H1 (cell line): Measurements from ENCODE around the gene CIBAR2. TPM values are rescaled to one million over a fixed set of nuclear protein-coding genes. Genes with fewer than 3 reads are reported as not detected.

ENCODE experiments used
- polyA plus RNA-seq, 7 experiments: library from polyadenylated mRNA; depleted of rRNA in 3 of 7; stranded (reverse) in 5 of 7; unstranded in 2 of 7; fragments of >200 nt in 5 of 7; fragments of 200-250 nt in 2 of 7; gene quantifications; 1 replicate in 5 of 7; 2 replicates in 1 of 7; 4 replicates in 1 of 7; pipeline versions ENCODE4 v1.2.1 to v1.2.3, GENCODE V29; 2011 to 2013; ENCODE audit warnings: missing spikeins in 2 of 7, mixed read lengths in 2 of 7
- total RNA-seq: library from RNA; stranded (reverse); fragmentation: NEBNext Ultra II Directional; extraction: Animal tissue kit (Norgen Biotek cat#: 25700); gene quantifications from 2 replicates; pipeline ENCODE4 v1.2.1, GENCODE V29; 2021
- TF ChIP-seq, protein P1 (sequence below), 3 experiments: IDR thresholded peaks; 1 replicate in 2 of 3; 2 replicates in 1 of 3; pipeline versions ENCODE4 v1.5.1 to v1.6.1; 2011; ENCODE audit warnings: low read length in 3 of 3, mild to moderate bottlenecking in 3 of 3, inconsistent platforms in 2 of 3, low read depth in 1 of 3, moderate library complexity in 1 of 3; ENCODE audit not compliant: insufficient read depth in 1 of 3; ENCODE audit errors: control extremely low read depth in 1 of 3

CIBAR2 gene
- total and polyA plus RNA-seq, 2 of the 8 experiments (the other 6 are each of a cell fraction or from before 2014, with no cell fraction given), result 0.18 TPM; not detected in 1

DNA sequence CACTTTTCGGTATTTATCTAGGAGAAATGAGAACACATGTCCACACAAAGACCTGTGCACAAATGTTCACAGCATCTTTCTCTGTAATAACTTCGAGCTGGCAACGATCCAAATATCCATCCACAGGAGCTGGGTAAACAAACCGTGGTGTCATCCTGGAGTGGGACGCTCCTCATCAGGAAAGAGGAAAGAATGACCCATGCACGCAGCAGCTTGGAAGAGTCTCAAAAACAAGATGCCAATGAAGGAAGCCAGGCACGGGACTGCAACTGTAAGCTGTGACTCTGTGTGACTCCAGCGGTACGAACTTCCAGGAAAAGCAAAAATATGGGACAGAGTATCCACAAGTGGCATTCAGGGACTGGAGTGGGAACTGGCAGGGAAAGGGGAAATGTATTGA lies 36.7 kb upstream of the CIBAR2 start (continued):
- TF ChIP-seq, protein P1, sequence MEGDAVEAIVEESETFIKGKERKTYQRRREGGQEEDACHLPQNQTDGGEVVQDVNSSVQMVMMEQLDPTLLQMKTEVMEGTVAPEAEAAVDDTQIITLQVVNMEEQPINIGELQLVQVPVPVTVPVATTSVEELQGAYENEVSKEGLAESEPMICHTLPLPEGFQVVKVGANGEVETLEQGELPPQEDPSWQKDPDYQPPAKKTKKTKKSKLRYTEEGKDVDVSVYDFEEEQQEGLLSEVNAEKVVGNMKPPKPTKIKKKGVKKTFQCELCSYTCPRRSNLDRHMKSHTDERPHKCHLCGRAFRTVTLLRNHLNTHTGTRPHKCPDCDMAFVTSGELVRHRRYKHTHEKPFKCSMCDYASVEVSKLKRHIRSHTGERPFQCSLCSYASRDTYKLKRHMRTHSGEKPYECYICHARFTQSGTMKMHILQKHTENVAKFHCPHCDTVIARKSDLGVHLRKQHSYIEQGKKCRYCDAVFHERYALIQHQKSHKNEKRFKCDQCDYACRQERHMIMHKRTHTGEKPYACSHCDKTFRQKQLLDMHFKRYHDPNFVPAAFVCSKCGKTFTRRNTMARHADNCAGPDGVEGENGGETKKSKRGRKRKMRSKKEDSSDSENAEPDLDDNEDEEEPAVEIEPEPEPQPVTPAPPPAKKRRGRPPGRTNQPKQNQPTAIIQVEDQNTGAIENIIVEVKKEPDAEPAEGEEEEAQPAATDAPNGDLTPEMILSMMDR (IDR thresholded peaks at IDR 0.05; ENCODE audit: control extremely low read depth in 1 of 3, insufficient read depth in 1 of 3, low read depth in 1 of 3, low read length in 3 of 3), result no peak
